GM11168 (cell line): Measurements from ENCODE around the gene SYNPO2.
"Not testable (repeated sequence)": the region's sequence is repeated elsewhere in the genome, so short reads cannot be mapped to it uniquely, and the experiment has no call there.

Source experiments
- in situ Hi-C: fragments of 300-500 bp; cut with MboI; formaldehyde crosslinking; loops from one replicate; pipeline ENCODE4 v1.12.0; 2022; ENCODE audit warnings: low sequenced_read_pairs; ENCODE audit not compliant: unreplicated experiment

Gene SYNPO2

GRCh38 chr4:119022520-119022919, 133.9 kb downstream of the SYNPO2 start:
- in situ Hi-C loops = not testable (repeated sequence)

GRCh38 chr4:119024102-119024501, 135.4 kb downstream of the SYNPO2 start:
- in situ Hi-C loops = no loop called here

- in situ Hi-C loops = no loop called here
Observed at GRCh38 chr4:119025420-119025819, 136.8 kb downstream of the SYNPO2 start.

- in situ Hi-C loops = no loop called here
Observed at GRCh38 chr4:119025916-119026661, 137.4 kb downstream of the SYNPO2 start.

- in situ Hi-C loops = no loop called here
Observed at GRCh38 chr4:119026662-119027444, 138.2 kb downstream of the SYNPO2 start.

GRCh38 chr4:119027811-119028210, 139.2 kb downstream of the SYNPO2 start:
- in situ Hi-C loops = no loop called here

GRCh38 chr4:119028296-119028695, 139.6 kb downstream of the SYNPO2 start:
- in situ Hi-C loops = no loop called here

- in situ Hi-C loops = no loop called here
Observed at GRCh38 chr4:119029847-119030535, 141.3 kb downstream of the SYNPO2 start.

GRCh38 chr4:119030536-119030890, 141.9 kb downstream of the SYNPO2 start:
- in situ Hi-C loops = no loop called here

- in situ Hi-C loops = no loop called here
Observed at GRCh38 chr4:119031218-119031617, 142.6 kb downstream of the SYNPO2 start.

GRCh38 chr4:119032921-119033685, 144.4 kb downstream of the SYNPO2 start:
- in situ Hi-C loops = no loop called here

- in situ Hi-C loops = no loop called here
Observed at GRCh38 chr4:119034276-119035008, 145.8 kb downstream of the SYNPO2 start.

- in situ Hi-C loops = no loop called here
Observed at GRCh38 chr4:119035951-119036737, 147.5 kb downstream of the SYNPO2 start.

- in situ Hi-C loops = no loop called here
Observed at GRCh38 chr4:119037709-119038108, 149.1 kb downstream of the SYNPO2 start.

- in situ Hi-C loops = no loop called here
Observed at GRCh38 chr4:119038116-119038841, 149.6 kb downstream of the SYNPO2 start.

- in situ Hi-C loops = no loop called here
Observed at GRCh38 chr4:119039160-119039559, 150.5 kb downstream of the SYNPO2 start.

- in situ Hi-C loops = loop anchor here (5.0 kb wide), 1 partner anchor 253 kb away; no protein-coding TSS in a partner anchor
Observed at GRCh38 chr4:119039779-119040178, 151.1 kb downstream of the SYNPO2 start.

GRCh38 chr4:119040261-119040660, 151.6 kb downstream of the SYNPO2 start:
- in situ Hi-C loops = loop anchor here (5.0 kb wide), 1 partner anchor 252 kb away; no protein-coding TSS in a partner anchor
